PC-9 (cell line): ENCODE data around the gene PLPPR1. TPM values are rescaled to one million over a fixed set of nuclear protein-coding genes. Genes with fewer than 3 reads are reported as not detected.

Source experiments
- BruUV-seq: library from RNA; stranded (reverse); fragments of 400-500 nt; replicated peaks from 2 replicates; lab custom pipeline; 2021; lab: Mats Ljungman, UMichigan
- CTCF ChIA-PET: fragments of 300-600 bp; sonication (Branson Sonifier 250); formaldehyde crosslinking; loops from one replicate; lab custom pipeline; 2022; ENCODE audit warnings: antibody characterized with exemption; lab: Charles Lee
- POLR2A ChIA-PET: fragments of 300-600 bp; sonication (Branson Sonifier 250); formaldehyde crosslinking; loops from one replicate; lab custom pipeline; 2022; ENCODE audit warnings: antibody characterized with exemption; ENCODE audit not compliant: unreplicated experiment; lab: Charles Lee
- DNase-seq, 2 experiments: peaks; one replicate each; pipeline versions ENCODE4 v3.0.0 to v3.0.0-alpha.2; 2015 to 2022; ENCODE audit warnings: mixed read lengths in 1 of 2
- H2AFZ ChIP-seq: fragments of 200-600 bp; sonication (generic); 2 replicates; pipeline ENCODE4 v1.8.1; 2017; ENCODE audit warnings: antibody characterized with exemption
- H3F3A ChIP-seq: fragments of 200-600 bp; sonication (generic); 2 replicates; pipeline ENCODE4 v1.8.1; 2017; ENCODE audit warnings: antibody characterized with exemption, mild to moderate bottlenecking, low read depth; ENCODE audit not compliant: insufficient read depth
- H3K27ac ChIP-seq: fragments of 200-600 bp; sonication (generic); 2 replicates; pipeline ENCODE4 v1.6.1; 2016; ENCODE audit warnings: mixed run types
- H3K27me3 ChIP-seq: fragments of 200-600 bp; sonication (generic); 2 replicates; pipeline ENCODE4 v1.6.1; 2016; ENCODE audit warnings: low read depth, mixed run types; ENCODE audit not compliant: insufficient read depth
- H3K36me3 ChIP-seq: fragments of 200-600 bp; sonication (generic); 2 replicates; pipeline ENCODE4 v1.6.1; 2016; ENCODE audit warnings: low read depth, mixed run types
- H3K4me1 ChIP-seq: fragments of 200-600 bp; sonication (generic); replicated peaks from 2 replicates; pipeline ENCODE4 v1.6.1; 2016; ENCODE audit warnings: mixed run types; ENCODE audit not compliant: insufficient read depth
- H3K4me2 ChIP-seq: fragments of 200-600 bp; sonication (generic); 2 replicates; pipeline ENCODE4 v1.6.1; 2017; ENCODE audit warnings: mixed run types
- H3K4me3 ChIP-seq: fragments of 200-600 bp; sonication (generic); 2 replicates; pipeline ENCODE4 v1.6.1; 2016; ENCODE audit warnings: mixed run types
- H3K79me2 ChIP-seq: fragments of 200-600 bp; sonication (generic); 2 replicates; pipeline ENCODE4 v1.6.1; 2017; ENCODE audit warnings: low read depth, mixed run types
- H3K9me2 ChIP-seq: fragments of 200-600 bp; sonication (generic); 2 replicates; pipeline ENCODE4 v1.8.1; 2017; ENCODE audit warnings: mild to moderate bottlenecking; ENCODE audit not compliant: insufficient read depth
- H3K9me3 ChIP-seq: fragments of 200-600 bp; sonication (generic); 2 replicates; pipeline ENCODE4 v1.8.1; 2016; ENCODE audit warnings: low read depth; ENCODE audit not compliant: insufficient read depth
- H4K20me1 ChIP-seq: fragments of 200-600 bp; sonication (generic); 2 replicates; pipeline ENCODE4 v1.8.1; 2017; ENCODE audit not compliant: insufficient read depth
- EZH2 ChIP-seq: fragments of 200-600 bp; sonication (generic); IDR thresholded peaks from 2 replicates; pipeline ENCODE4 v1.8.0; 2017; ENCODE audit warnings: antibody characterized with exemption, low read depth
- intact Hi-C: fragments of 100-400 bp; cut with micrococcal nuclease; formaldehyde crosslinking; loops from one replicate; pipeline ENCODE4 v1.10.0; 2022; ENCODE audit not compliant: unreplicated experiment
- total RNA-seq: library from RNA; stranded (reverse); gene quantifications from 2 replicates; pipeline ENCODE4 v1.2.3, GENCODE V29; 2021
- TF ChIP-seq, protein P1 (sequence below): fragments of 200-600 bp; sonication (generic); conservative IDR thresholded peaks from 2 replicates; pipeline ENCODE4 v1.6.1; 2017; ENCODE audit warnings: mixed run types, antibody characterized with exemption, mild to moderate bottlenecking, moderate library complexity

Gene PLPPR1
- total RNA-seq, 1 experiment from 2014 or later, result not detected

- POLR2A ChIA-PET, result no interaction called here
- intact Hi-C loops, result no loop called here
Observed at GRCh38 chr9:101356619-101357018, 328.1 kb downstream of the PLPPR1 start.

DNA sequence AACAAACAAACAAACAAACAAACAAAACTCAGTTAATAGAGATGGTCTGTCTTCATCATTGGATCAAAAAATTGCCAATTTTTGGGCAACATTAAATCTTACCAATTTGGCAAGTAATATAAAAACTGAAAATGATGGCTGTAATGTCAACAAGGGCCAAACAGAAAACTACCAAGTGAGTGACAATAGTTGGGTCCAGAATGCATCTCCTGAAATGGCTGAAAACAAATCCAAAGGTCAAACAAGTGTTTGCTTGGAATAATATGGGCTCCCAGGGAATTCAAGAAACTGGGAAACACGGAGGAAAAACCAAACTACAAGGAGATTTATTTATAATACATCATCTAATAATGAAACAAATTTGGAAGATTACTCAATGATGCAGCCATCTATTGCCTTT is 331.2 kb downstream of the PLPPR1 start:
- intact Hi-C loops, result no loop called here
- Histone ChIP-seq H3F3A (no peaks in the 10 kb centered on the region), H3K79me2 (no peaks in the 10 kb centered on the region), H3K27me3 (no peaks in the 10 kb centered on the region), H3K4me2 (no peak overlapping the region), H4K20me1 (no peaks in the 10 kb centered on the region), H3K4me3 (no peak overlapping the region), H3K36me3 (no peaks in the 10 kb centered on the region), H3K9me3 (no peaks in the 10 kb centered on the region; the same call in 1 of the 2 replicates), H2AFZ (no peak overlapping the region), H3K9me2 (no peaks in the 10 kb centered on the region), H3K27ac (no peak overlapping the region), H3K4me1 (no peaks in the 10 kb centered on the region)
- DNase-seq, result no peak
- CTCF ChIA-PET, result no interaction called here
- BruUV-seq, result no TSS peak
- TF ChIP-seq, protein P1, sequence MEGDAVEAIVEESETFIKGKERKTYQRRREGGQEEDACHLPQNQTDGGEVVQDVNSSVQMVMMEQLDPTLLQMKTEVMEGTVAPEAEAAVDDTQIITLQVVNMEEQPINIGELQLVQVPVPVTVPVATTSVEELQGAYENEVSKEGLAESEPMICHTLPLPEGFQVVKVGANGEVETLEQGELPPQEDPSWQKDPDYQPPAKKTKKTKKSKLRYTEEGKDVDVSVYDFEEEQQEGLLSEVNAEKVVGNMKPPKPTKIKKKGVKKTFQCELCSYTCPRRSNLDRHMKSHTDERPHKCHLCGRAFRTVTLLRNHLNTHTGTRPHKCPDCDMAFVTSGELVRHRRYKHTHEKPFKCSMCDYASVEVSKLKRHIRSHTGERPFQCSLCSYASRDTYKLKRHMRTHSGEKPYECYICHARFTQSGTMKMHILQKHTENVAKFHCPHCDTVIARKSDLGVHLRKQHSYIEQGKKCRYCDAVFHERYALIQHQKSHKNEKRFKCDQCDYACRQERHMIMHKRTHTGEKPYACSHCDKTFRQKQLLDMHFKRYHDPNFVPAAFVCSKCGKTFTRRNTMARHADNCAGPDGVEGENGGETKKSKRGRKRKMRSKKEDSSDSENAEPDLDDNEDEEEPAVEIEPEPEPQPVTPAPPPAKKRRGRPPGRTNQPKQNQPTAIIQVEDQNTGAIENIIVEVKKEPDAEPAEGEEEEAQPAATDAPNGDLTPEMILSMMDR, result no peak
- TF ChIP-seq EZH2, result no peak
- POLR2A ChIA-PET, result no interaction called here

More at GRCh38 chr9:101356619-101357018, 328.1 kb downstream of the PLPPR1 start:
- no peaks in the 10 kb centered on the region for H3F3A ChIP-seq
- no peak overlapping the region for H2AFZ ChIP-seq
- CTCF ChIA-PET, result no interaction called here
- H3K4me3 ChIP-seq, result no peak overlapping the region
- no TSS peak for BruUV-seq
- no peaks in the 10 kb centered on the region for H4K20me1 ChIP-seq
- H3K4me1 ChIP-seq, result no peaks in the 10 kb centered on the region
- no peaks in the 10 kb centered on the region for H3K9me2 ChIP-seq
- no peaks in the 10 kb centered on the region for H3K27me3 ChIP-seq
- TF ChIP-seq, protein P1, result no peak
- TF ChIP-seq EZH2, result no peak
- H3K4me2 ChIP-seq, result no peak overlapping the region
- H3K36me3 ChIP-seq, result no peaks in the 10 kb centered on the region
- DNase-seq, result no peak
- H3K9me3 ChIP-seq, result no peaks in the 10 kb centered on the region; the same call in 1 of the 2 replicates
- H3K27ac ChIP-seq, result no peak overlapping the region
- no peaks in the 10 kb centered on the region for H3K79me2 ChIP-seq

DNA sequence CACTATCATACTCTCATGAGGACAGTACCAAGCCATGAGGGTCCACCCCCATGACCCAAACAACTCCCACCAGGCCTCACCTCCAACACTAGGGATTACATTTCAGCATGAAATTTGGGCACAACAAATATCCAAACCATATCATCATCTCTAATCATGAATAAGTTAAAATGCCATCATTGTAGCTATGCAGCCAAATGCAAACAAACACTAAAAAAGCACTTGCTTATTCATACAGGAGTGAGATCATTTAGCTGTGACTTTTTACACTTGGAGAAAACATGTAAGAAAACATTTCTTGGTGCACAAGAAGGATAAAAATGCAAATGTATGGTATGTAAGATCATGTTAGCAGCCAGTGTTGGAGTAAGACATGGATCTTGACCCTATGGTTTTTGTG is 332.1 kb downstream of the PLPPR1 start:
- TF ChIP-seq, protein P1, result no peak
- TF ChIP-seq EZH2, result no peak
- no peak overlapping the region for H3K27ac ChIP-seq
- H4K20me1 ChIP-seq, result no peaks in the 10 kb centered on the region

More for the DNA sequence above, 332.1 kb downstream of the PLPPR1 start:
- Histone ChIP-seq H3F3A (no peaks in the 10 kb centered on the region), H3K36me3 (no peaks in the 10 kb centered on the region), H3K4me2 (no peak overlapping the region), H3K9me2 (no peaks in the 10 kb centered on the region), H3K4me1 (no peaks in the 10 kb centered on the region), H3K9me3 (no peaks in the 10 kb centered on the region; the same call in 1 of the 2 replicates), H2AFZ (no peak overlapping the region), H3K4me3 (no peak overlapping the region), H3K27me3 (no peaks in the 10 kb centered on the region), H3K79me2 (no peaks in the 10 kb centered on the region)
- POLR2A ChIA-PET, result no interaction called here
- no TSS peak for BruUV-seq
- CTCF ChIA-PET, result no interaction called here
- no peak for DNase-seq
- intact Hi-C loops, result no loop called here
